Chondrocyte (in vitro differentiated cells): ENCODE results near the gene RADIL. TPM values are rescaled to one million over a fixed set of nuclear protein-coding genes. Genes with fewer than 3 reads are reported as not detected.

ENCODE experiments used
- DNase-seq: peaks from one replicate; pipeline ENCODE4 v3.0.0; 2021; ENCODE audit warnings: mixed read lengths, low spot score
- H3K27ac Mint-ChIP-seq: one replicate; pipeline ENCODE4 v1.8.0; 2021; ENCODE audit warnings: mild to moderate bottlenecking, moderate library complexity, mixed read lengths; ENCODE audit not compliant: unreplicated experiment
- H3K27me3 Mint-ChIP-seq: 2 replicates; pipeline ENCODE4 v1.8.0; 2021; ENCODE audit warnings: low read depth, mixed read lengths
- H3K36me3 Mint-ChIP-seq: 2 replicates; pipeline ENCODE4 v1.8.0; 2021; ENCODE audit warnings: low read depth, mixed read lengths
- H3K4me1 Mint-ChIP-seq: 2 replicates; pipeline ENCODE4 v1.8.0; 2021; ENCODE audit warnings: low read depth, mild to moderate bottlenecking, mixed read lengths
- H3K4me3 Mint-ChIP-seq: one replicate; pipeline ENCODE4 v1.8.0; 2021; ENCODE audit warnings: mild to moderate bottlenecking, moderate library complexity, mixed read lengths; ENCODE audit not compliant: unreplicated experiment
- H3K9me3 Mint-ChIP-seq: 2 replicates; pipeline ENCODE4 v1.8.0; 2021; ENCODE audit warnings: low read depth, mixed read lengths
- CTCF ChIP-seq: fragments of 200-600 bp; sonication (generic); IDR thresholded peaks from 2 replicates; pipeline ENCODE4 v1.5.0; 2021; ENCODE audit warnings: antibody characterized with exemption, mild to moderate bottlenecking, moderate library complexity
- total RNA-seq: library from RNA; stranded (reverse); gene quantifications from 3 replicates; pipeline ENCODE4 v1.2.1, GENCODE V29; 2021

Gene RADIL
- total RNA-seq, 1 donor from 2014 or later: 1.2 TPM

GRCh38 chr7:4765776-4766490, 117.6 kb downstream of the RADIL start:
- DNase-seq: no peak
- Mint-ChIP-seq H3K27me3 (no peaks in the 10 kb centered on the region), H3K4me1 (peaks cover 22% of the 10 kb centered on the region), H3K27ac (no peak overlapping the region), H3K4me3 (no peak overlapping the region), H3K36me3 (peaks cover 24% of the 10 kb centered on the region), H3K9me3 (no peaks in the 10 kb centered on the region)
- peak; percentile 61 for TF ChIP-seq CTCF

GRCh38 chr7:4764402-4765007, 119.0 kb downstream of the RADIL start:
- DNase-seq: no peak
- Mint-ChIP-seq H3K4me1 (peaks cover 12% of the 10 kb centered on the region), H3K27ac (peak overlapping the region; percentile 22), H3K36me3 (peaks cover 30% of the 10 kb centered on the region), H3K4me3 (no peak overlapping the region), H3K27me3 (no peaks in the 10 kb centered on the region), H3K9me3 (no peaks in the 10 kb centered on the region)
- no peak for TF ChIP-seq CTCF

GRCh38 chr7:4763794-4764185, 119.7 kb downstream of the RADIL start:
- H3K4me3 Mint-ChIP-seq: no peak overlapping the region
- H3K9me3 Mint-ChIP-seq: no peaks in the 10 kb centered on the region
- TF ChIP-seq CTCF: no peak
- no peaks in the 10 kb centered on the region for H3K27me3 Mint-ChIP-seq
- no peak for DNase-seq
- H3K27ac Mint-ChIP-seq: no peak overlapping the region
- peaks cover 4% of the 10 kb centered on the region for H3K4me1 Mint-ChIP-seq
- H3K36me3 Mint-ChIP-seq: peaks cover 30% of the 10 kb centered on the region

GRCh38 chr7:4763091-4763793, 120.3 kb downstream of the RADIL start:
- no peak for DNase-seq
- no peak overlapping the region for H3K4me3 Mint-ChIP-seq
- H3K9me3 Mint-ChIP-seq: no peaks in the 10 kb centered on the region
- no peak overlapping the region for H3K27ac Mint-ChIP-seq
- no peaks in the 10 kb centered on the region for H3K27me3 Mint-ChIP-seq
- H3K4me1 Mint-ChIP-seq: no peaks in the 10 kb centered on the region
- no peak for TF ChIP-seq CTCF
- peaks cover 30% of the 10 kb centered on the region for H3K36me3 Mint-ChIP-seq
